Fibroblast of lung (primary cell): ENCODE data around the gene KCNJ5. TPM values are rescaled to one million over a fixed set of nuclear protein-coding genes. Genes with fewer than 3 reads are reported as not detected.

ENCODE experiments used
- DNase-seq, 2 donors: peaks; one replicate each; pipeline versions ENCODE4 v3.0.0 to v3.0.0-alpha.2; 2010; ENCODE audit warnings: low read depth in 2 of 2
- H2AFZ ChIP-seq: 2 replicates; pipeline ENCODE4 v1.5.1; 2012; ENCODE audit warnings: low read length, control low read depth, inconsistent platforms
- H3K27ac ChIP-seq: 2 replicates; pipeline ENCODE4 v1.5.1; 2011; ENCODE audit warnings: low read length, control low read depth; ENCODE audit not compliant: insufficient read depth
- H3K27me3 ChIP-seq: 2 replicates; pipeline ENCODE4 v1.5.1; 2011; ENCODE audit warnings: mild to moderate bottlenecking, low read length; ENCODE audit not compliant: control insufficient read depth, insufficient read depth
- H3K36me3 ChIP-seq: 2 replicates; pipeline ENCODE4 v1.5.1; 2011; ENCODE audit warnings: low read length; ENCODE audit not compliant: control insufficient read depth, insufficient read depth
- H3K4me1 ChIP-seq: 2 replicates; pipeline ENCODE4 v1.5.1; 2011; ENCODE audit warnings: low read length; ENCODE audit not compliant: control insufficient read depth, insufficient read depth; ENCODE audit errors: extremely low read depth
- H3K4me2 ChIP-seq: 2 replicates; pipeline ENCODE4 v1.5.1; 2011; ENCODE audit warnings: low read length, control low read depth; ENCODE audit not compliant: insufficient read depth; ENCODE audit errors: extremely low read depth
- H3K4me3 ChIP-seq, 4 experiments: fragments of 200-600 bp in 1 of 4; sonication (generic) in 1 of 4; replicated peaks in 1 of 4; 2 replicates each; pipeline ENCODE4 v1.5.1; 2011 to 2016; ENCODE audit warnings: low read length in 4 of 4, low read depth in 3 of 4, mild to moderate bottlenecking in 3 of 4, control low read depth in 2 of 4, inconsistent platforms in 1 of 4, mixed read lengths in 1 of 4; ENCODE audit not compliant: insufficient read depth in 1 of 4; ENCODE audit errors: control extremely low read depth in 1 of 4
- H3K79me2 ChIP-seq: 2 replicates; pipeline ENCODE4 v1.5.1; 2012; ENCODE audit warnings: mild to moderate bottlenecking, low read length, inconsistent platforms; ENCODE audit not compliant: control insufficient read depth, insufficient read depth
- H3K9ac ChIP-seq: 2 replicates; pipeline ENCODE4 v1.5.1; 2011; ENCODE audit warnings: mild to moderate bottlenecking, low read length, control low read depth; ENCODE audit not compliant: insufficient read depth
- H3K9me3 ChIP-seq: 2 replicates; pipeline ENCODE4 v1.5.1; 2012; ENCODE audit warnings: low read depth, low read length; ENCODE audit not compliant: control insufficient read depth, insufficient read depth
- H4K20me1 ChIP-seq: 2 replicates; pipeline ENCODE4 v1.5.1; 2011; ENCODE audit warnings: low read length; ENCODE audit not compliant: control insufficient read depth, insufficient read depth; ENCODE audit errors: extremely low read depth
- CTCF ChIP-seq, 2 donors: IDR thresholded peaks in 1 of 2; conservative IDR thresholded peaks in 1 of 2; 1 replicate in 1 of 2; 2 replicates in 1 of 2; pipeline ENCODE4 v1.5.1; 2011 to 2012; ENCODE audit warnings: low read length in 2 of 2, control low read depth in 1 of 2, inconsistent platforms in 1 of 2, low read depth in 1 of 2, mild to moderate bottlenecking in 1 of 2
- EZH2 ChIP-seq: IDR thresholded peaks from 2 replicates; pipeline ENCODE4 v1.5.1; 2012; ENCODE audit warnings: low read length, control low read depth, mild to moderate bottlenecking; ENCODE audit errors: missing control alignments
- polyA plus RNA-seq, 2 donors: library from polyadenylated mRNA; depleted of rRNA in 1 of 2; stranded (reverse) in 1 of 2; unstranded in 1 of 2; fragments of >200 nt; gene quantifications; 2 replicates each; pipeline ENCODE4 v1.2.1, GENCODE V29; 2011 to 2012; ENCODE audit warnings: missing spikeins in 1 of 2
- total RNA-seq: library from RNA; depleted of rRNA; stranded (reverse); fragments of >200 nt; gene quantifications from 2 replicates; pipeline ENCODE4 v1.2.1, GENCODE V29; 2014

Gene KCNJ5
- total and polyA plus RNA-seq, 2 donors (not counting 1 experiment from before 2014, with no cell fraction given): 0.24 to 0.33 TPM

- Histone ChIP-seq H3K9me3 (no peaks in the 10 kb centered on the region), H3K36me3 (peaks cover 7% of the 10 kb centered on the region), H4K20me1 (no peaks in the 10 kb centered on the region), H3K9ac (no peak overlapping the region), H2AFZ (no peak overlapping the region), H3K79me2 (no peaks in the 10 kb centered on the region), H3K27me3 (no peaks in the 10 kb centered on the region), H3K4me2 (no peak overlapping the region), H3K4me1 (no peaks in the 10 kb centered on the region), H3K27ac (no peak overlapping the region), H3K4me3 (no peak overlapping the region)
- no peak for DNase-seq
- TF ChIP-seq CTCF (conservative IDR thresholded peaks at IDR 0.05 in 1 of 2, IDR thresholded peaks at IDR 0.05 in 1 of 2; ENCODE audit: low read depth in 1 of 2, low read length in 2 of 2) (no peak), EZH2 (no peak)
Measured at GRCh38 chr11:128968916-128969315, 77.8 kb downstream of the KCNJ5 start.

Other genes with a start within 250 kb of the KCNJ5 start
- gene FLI1, start 197.3 kb upstream of the KCNJ5 start, total RNA-seq: 2.5 and 5.6 TPM in 2 replicates
- gene FLI1, start 197.3 kb upstream of the KCNJ5 start, polyA plus RNA-seq: 3.7 and 3.9 TPM in 2 replicates
- under 0.01 TPM in 1 of 2 replicates, not detected in the other for gene KCNJ1, start 24.1 kb upstream of the KCNJ5 start, total RNA-seq
- 0.08 TPM in 1 of 2 replicates, not detected in the other for gene KCNJ1, start 24.1 kb upstream of the KCNJ5 start, polyA plus RNA-seq
- not detected in 2 replicates for gene TP53AIP1, start 51.5 kb downstream of the KCNJ5 start, total RNA-seq
- gene TP53AIP1, start 51.5 kb downstream of the KCNJ5 start, polyA plus RNA-seq: not detected in 2 replicates